Activated T-cell treated with anti-CD3 and anti-CD28 coated beads for 48 hours (primary cell): ENCODE data around the gene TUBB4A.

ENCODE experiments used
- DNase-seq: peaks from one replicate; pipeline ENCODE4 v3.0.0-alpha.2; 2020; ENCODE audit warnings: low read depth

The TUBB4A gene

GRCh38 chr19:6494438-6495036 is 7.6 kb downstream of the TUBB4A start:
- DNase-seq: no peak

GRCh38 chr19:6491802-6492592 is 10.1 kb downstream of the TUBB4A start:
- no peak for DNase-seq

- no peak for DNase-seq
Observed at GRCh38 chr19:6490134-6490533, 12.0 kb downstream of the TUBB4A start.

- no peak for DNase-seq
Observed at GRCh38 chr19:6489278-6490061, 12.6 kb downstream of the TUBB4A start.

GRCh38 chr19:6484831-6485230 is 17.3 kb downstream of the TUBB4A start:
- no peak for DNase-seq

- DNase-seq: no peak
Observed at GRCh38 chr19:6484230-6484629, 17.9 kb downstream of the TUBB4A start.

- no peak for DNase-seq
Observed at GRCh38 chr19:6483235-6483634, 18.9 kb downstream of the TUBB4A start.

- DNase-seq: no peak
Observed at GRCh38 chr19:6482343-6482686, 19.8 kb downstream of the TUBB4A start.

- peak; percentile 52 for DNase-seq
Observed at GRCh38 chr19:6481541-6482342, 20.4 kb downstream of the TUBB4A start, which contains the start of gene DENND1C. Gene DENND1C (minus strand): TSS chr19:6481787. CDS start chr19:6481695, 92 bp downstream.

- peak; percentile 23 for DNase-seq
Observed at GRCh38 chr19:6480848-6481415, 21.2 kb downstream of the TUBB4A start.

- DNase-seq: no peak
Observed at GRCh38 chr19:6479836-6480398, 22.2 kb downstream of the TUBB4A start.

GRCh38 chr19:6478815-6479214 is 23.3 kb downstream of the TUBB4A start:
- no peak for DNase-seq

- DNase-seq: no peak
Observed at GRCh38 chr19:6476896-6477431, 25.1 kb downstream of the TUBB4A start.

- DNase-seq: peak; percentile 71
Observed at GRCh38 chr19:6476155-6476895, 25.8 kb downstream of the TUBB4A start.

GRCh38 chr19:6475321-6476108 is 26.6 kb downstream of the TUBB4A start:
- no peak for DNase-seq

- DNase-seq: no peak
Observed at GRCh38 chr19:6473647-6474046, 28.5 kb downstream of the TUBB4A start.

GRCh38 chr19:6472713-6473112 is 29.4 kb downstream of the TUBB4A start:
- DNase-seq: no peak

- no peak for DNase-seq
Observed at GRCh38 chr19:6471076-6471475, 31.0 kb downstream of the TUBB4A start.

GRCh38 chr19:6470173-6470572 is 31.9 kb downstream of the TUBB4A start:
- no peak for DNase-seq

- DNase-seq: no peak
Observed at GRCh38 chr19:6467384-6467783, 34.7 kb downstream of the TUBB4A start.
